DOHH2 (cell line): ENCODE measurements around the gene LRRC27.

ENCODE experiments used
- H3F3A ChIP-seq: fragments of 200-600 bp; sonication (generic), shearing (Covaris generic); 2 replicates; pipeline ENCODE4 v1.6.0; 2016; ENCODE audit warnings: antibody characterized with exemption, mild to moderate bottlenecking; ENCODE audit not compliant: control insufficient read depth, insufficient read depth
- H3K27ac ChIP-seq: fragments of 200-600 bp; sonication (generic); 2 replicates; pipeline ENCODE4 v1.5.1; 2014; ENCODE audit warnings: low read depth, mild to moderate bottlenecking, low read length, moderate library complexity
- H3K27me3 ChIP-seq: fragments of 200-600 bp; sonication (generic); 2 replicates; pipeline ENCODE4 v1.6.1; 2014; ENCODE audit warnings: mild to moderate bottlenecking, low read length, mixed read lengths; ENCODE audit not compliant: control insufficient read depth
- H3K36me3 ChIP-seq: fragments of 200-600 bp; sonication (generic); 2 replicates; pipeline ENCODE4 v1.6.1; 2014; ENCODE audit warnings: mild to moderate bottlenecking, low read length, moderate library complexity, mixed read lengths; ENCODE audit not compliant: control insufficient read depth
- H3K4me1 ChIP-seq: fragments of 200-600 bp; sonication (generic); 2 replicates; pipeline ENCODE4 v1.6.1; 2014; ENCODE audit warnings: mild to moderate bottlenecking, low read length, mixed read lengths; ENCODE audit not compliant: control insufficient read depth
- H3K4me2 ChIP-seq: fragments of 200-600 bp; sonication (generic); 2 replicates; pipeline ENCODE4 v1.6.0; 2014; ENCODE audit warnings: mild to moderate bottlenecking, low read length, moderate library complexity
- H3K4me3 ChIP-seq: fragments of 200-600 bp; sonication (generic); 2 replicates; pipeline ENCODE4 v1.5.1; 2014; ENCODE audit warnings: mild to moderate bottlenecking, low read length, mixed read lengths
- H3K79me2 ChIP-seq: fragments of 200-600 bp; sonication (generic); 2 replicates; pipeline ENCODE4 v1.6.1; 2014; ENCODE audit warnings: mild to moderate bottlenecking, low read length, mixed read lengths; ENCODE audit not compliant: control insufficient read depth
- H3K9me2 ChIP-seq: fragments of 200-600 bp; sonication (generic); replicated peaks from 2 replicates; pipeline ENCODE4 v1.6.1; 2014; ENCODE audit warnings: mild to moderate bottlenecking, low read length, mixed read lengths; ENCODE audit not compliant: control insufficient read depth
- H3K9me3 ChIP-seq: fragments of 200-600 bp; sonication (generic); 2 replicates; pipeline ENCODE4 v1.6.1; 2014; ENCODE audit warnings: antibody characterized with exemption, low read length, mixed read lengths; ENCODE audit not compliant: control insufficient read depth, insufficient read depth
- H4K20me1 ChIP-seq: fragments of 200-600 bp; sonication (generic); 2 replicates; pipeline ENCODE4 v1.6.0; 2014; ENCODE audit warnings: low read depth, mild to moderate bottlenecking, antibody characterized with exemption, low read length, moderate library complexity; ENCODE audit not compliant: control insufficient read depth, insufficient read depth
- EZH2phosphoT487 ChIP-seq: fragments of 200-600 bp; sonication (generic); IDR thresholded peaks from 2 replicates; pipeline ENCODE4 v1.6.1; 2017; ENCODE audit warnings: borderline replicate concordance, mild to moderate bottlenecking, antibody characterized with exemption, low read length, moderate library complexity, mixed read lengths
- TF ChIP-seq, protein P1 (sequence below): fragments of 200-600 bp; sonication (generic); IDR thresholded peaks from one replicate; pipeline ENCODE4 v1.5.1; 2014; ENCODE audit warnings: antibody characterized with exemption, mild to moderate bottlenecking, low read depth, low read length; ENCODE audit not compliant: poor library complexity, severe bottlenecking

LRRC27 gene

DNA sequence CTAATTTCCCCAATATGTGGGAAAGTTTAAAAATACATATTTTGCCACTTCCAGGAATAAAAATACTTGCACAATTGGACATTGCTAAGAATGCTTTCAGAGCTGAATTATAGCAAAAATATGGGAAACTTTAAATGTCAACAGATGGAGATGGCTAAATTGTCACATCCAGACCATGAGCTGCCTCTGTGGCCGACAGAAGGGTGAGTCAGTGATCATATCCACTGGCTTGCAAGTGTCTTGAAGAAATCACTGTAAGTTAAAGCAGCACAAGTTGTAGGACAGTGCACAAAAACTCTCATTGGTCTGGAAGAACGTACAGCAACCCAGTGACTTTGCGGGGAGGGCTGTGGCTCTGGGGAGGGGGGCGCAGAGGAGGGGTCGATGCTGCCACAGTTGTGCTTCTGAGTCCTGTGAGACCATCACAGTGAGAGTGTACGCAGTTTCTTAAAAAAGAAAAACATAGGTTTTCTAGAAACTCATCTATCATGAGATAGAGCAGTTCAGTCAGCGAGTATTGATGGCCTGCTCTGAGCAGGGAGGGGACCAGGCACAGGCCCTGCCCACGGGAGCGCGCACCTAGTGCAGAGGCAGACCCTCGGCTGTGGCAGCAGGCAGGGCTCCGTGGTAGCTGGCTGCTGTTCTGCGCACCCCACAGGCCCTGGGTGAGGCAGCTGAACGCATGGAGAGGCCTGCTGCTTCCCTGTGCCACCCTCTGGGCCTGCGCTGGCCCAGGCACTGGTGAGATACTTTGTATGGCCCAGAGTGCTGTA, 25.5 kb downstream of the LRRC27 start:
- H3K36me3 ChIP-seq, result no peaks in the 10 kb centered on the region
- no peaks in the 10 kb centered on the region for H3K79me2 ChIP-seq
- H3K27me3 ChIP-seq, result no peaks in the 10 kb centered on the region
- H3K4me1 ChIP-seq, result no peaks in the 10 kb centered on the region
- no peaks in the 10 kb centered on the region for H3F3A ChIP-seq
- no peak overlapping the region for H3K4me3 ChIP-seq
- H3K27ac ChIP-seq, result no peak overlapping the region
- no peaks in the 10 kb centered on the region for H3K9me3 ChIP-seq
- no peaks in the 10 kb centered on the region for H4K20me1 ChIP-seq
- no peak overlapping the region for H3K4me2 ChIP-seq
- no peaks in the 10 kb centered on the region for H3K9me2 ChIP-seq
- TF ChIP-seq, protein P1, sequence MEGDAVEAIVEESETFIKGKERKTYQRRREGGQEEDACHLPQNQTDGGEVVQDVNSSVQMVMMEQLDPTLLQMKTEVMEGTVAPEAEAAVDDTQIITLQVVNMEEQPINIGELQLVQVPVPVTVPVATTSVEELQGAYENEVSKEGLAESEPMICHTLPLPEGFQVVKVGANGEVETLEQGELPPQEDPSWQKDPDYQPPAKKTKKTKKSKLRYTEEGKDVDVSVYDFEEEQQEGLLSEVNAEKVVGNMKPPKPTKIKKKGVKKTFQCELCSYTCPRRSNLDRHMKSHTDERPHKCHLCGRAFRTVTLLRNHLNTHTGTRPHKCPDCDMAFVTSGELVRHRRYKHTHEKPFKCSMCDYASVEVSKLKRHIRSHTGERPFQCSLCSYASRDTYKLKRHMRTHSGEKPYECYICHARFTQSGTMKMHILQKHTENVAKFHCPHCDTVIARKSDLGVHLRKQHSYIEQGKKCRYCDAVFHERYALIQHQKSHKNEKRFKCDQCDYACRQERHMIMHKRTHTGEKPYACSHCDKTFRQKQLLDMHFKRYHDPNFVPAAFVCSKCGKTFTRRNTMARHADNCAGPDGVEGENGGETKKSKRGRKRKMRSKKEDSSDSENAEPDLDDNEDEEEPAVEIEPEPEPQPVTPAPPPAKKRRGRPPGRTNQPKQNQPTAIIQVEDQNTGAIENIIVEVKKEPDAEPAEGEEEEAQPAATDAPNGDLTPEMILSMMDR, result no peak
- no peak for TF ChIP-seq EZH2phosphoT487

DNA sequence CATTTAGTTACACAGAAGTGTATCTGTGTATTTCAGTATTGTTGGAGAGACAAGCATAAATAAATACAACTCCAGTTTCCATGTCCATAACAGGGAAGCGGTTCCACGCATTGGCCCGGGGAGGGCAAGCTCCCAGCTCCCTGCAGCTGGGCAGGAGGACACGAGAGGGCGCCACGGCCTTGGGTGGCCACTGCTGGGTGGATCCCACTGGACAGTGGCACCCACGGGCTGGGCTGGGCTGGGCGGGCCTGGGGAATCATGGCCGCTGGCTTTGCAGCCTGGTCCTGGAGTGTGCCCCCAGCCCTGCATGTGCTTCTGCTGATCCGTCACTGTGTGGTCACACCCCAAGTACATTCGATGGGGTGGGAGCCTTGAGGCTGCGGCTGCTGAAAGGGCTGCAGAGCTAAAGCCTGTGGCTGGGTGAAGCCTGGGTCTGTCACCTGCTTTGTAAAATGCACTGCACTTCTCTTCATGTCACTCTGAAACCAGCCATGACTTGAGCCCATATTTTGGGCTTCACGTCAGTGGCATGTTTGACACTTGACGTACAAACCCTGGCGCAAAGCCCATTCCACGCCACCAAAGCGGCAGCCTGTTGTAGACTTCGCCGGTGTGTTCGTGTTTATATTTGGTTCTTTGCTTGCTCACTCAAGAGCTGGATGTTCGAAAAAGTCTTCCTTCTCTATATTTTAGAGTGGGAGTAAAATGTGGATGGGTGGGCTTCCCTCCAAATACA, 27.5 kb downstream of the LRRC27 start:
- Histone ChIP-seq H3K4me1 (no peaks in the 10 kb centered on the region), H3K79me2 (no peaks in the 10 kb centered on the region), H3K9me3 (peaks cover 4% of the 10 kb centered on the region; the same call in 1 of the 2 replicates), H4K20me1 (no peaks in the 10 kb centered on the region), H3K27me3 (no peaks in the 10 kb centered on the region), H3K9me2 (no peaks in the 10 kb centered on the region), H3K4me3 (no peak overlapping the region), H3K27ac (no peak overlapping the region), H3K36me3 (no peaks in the 10 kb centered on the region), H3F3A (no peaks in the 10 kb centered on the region), H3K4me2 (no peak overlapping the region)
- TF ChIP-seq EZH2phosphoT487, result no peak
- TF ChIP-seq, protein P1, result no peak

DNA sequence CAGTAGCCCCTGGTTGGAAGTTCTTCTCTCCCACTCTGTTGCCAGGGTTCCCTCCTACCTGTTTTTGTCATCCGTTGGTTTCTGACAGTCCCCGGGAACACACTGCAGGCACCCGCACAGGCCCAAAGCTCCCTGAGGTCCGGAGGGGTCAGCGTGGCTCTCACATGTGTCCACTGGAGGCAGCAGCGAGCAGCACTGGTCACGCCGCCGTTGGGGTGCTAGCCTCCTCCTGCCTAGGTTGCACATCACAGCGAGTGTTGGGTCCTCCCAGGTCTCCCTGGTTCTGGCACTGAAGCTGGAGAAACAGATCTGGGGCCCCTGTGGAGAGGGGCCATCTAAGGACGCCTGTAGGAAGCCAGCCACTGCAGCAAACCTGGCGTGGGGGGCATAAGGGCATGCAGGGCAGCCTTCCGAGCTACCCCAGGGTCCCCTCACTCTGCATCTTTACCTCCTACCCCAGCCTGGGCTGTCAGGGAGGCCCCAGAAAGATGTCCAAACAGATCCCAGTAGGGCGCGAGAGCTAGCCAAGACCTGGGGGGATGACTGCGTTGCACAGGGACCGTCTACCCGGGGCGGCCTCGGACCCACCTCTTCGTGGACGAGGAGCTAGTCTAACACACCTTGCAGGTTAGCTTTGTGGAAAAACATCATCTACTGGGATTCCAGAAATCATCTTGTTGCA, 28.9 kb downstream of the LRRC27 start:
- no peaks in the 10 kb centered on the region for H3K79me2 ChIP-seq
- H4K20me1 ChIP-seq, result no peaks in the 10 kb centered on the region
- H3K27me3 ChIP-seq, result no peaks in the 10 kb centered on the region
- H3K9me2 ChIP-seq, result no peaks in the 10 kb centered on the region
- no peak overlapping the region for H3K27ac ChIP-seq
- H3K4me3 ChIP-seq, result no peak overlapping the region
- H3K4me2 ChIP-seq, result no peak overlapping the region
- H3K9me3 ChIP-seq, result peaks cover 5% of the 10 kb centered on the region; the same call in 1 of the 2 replicates
- TF ChIP-seq EZH2phosphoT487, result no peak
- TF ChIP-seq, protein P1, result peak; percentile 72
- no peaks in the 10 kb centered on the region for H3F3A ChIP-seq
- no peaks in the 10 kb centered on the region for H3K36me3 ChIP-seq
- no peaks in the 10 kb centered on the region for H3K4me1 ChIP-seq
